Measurements from ENCODE around the gene ZNF608.

- TF ChIP-seq CTCF (IDR thresholded peaks at IDR 0.05) (no peak), POLR2AphosphoS5 (IDR thresholded peaks at IDR 0.05; ENCODE audit: insufficient read depth in 1 of 2, low read depth in 1 of 2) (no peak), POLR2A (IDR thresholded peaks at IDR 0.05) (no peak)
Observed at GRCh38 chr5:124771761-124772160, 25.3 kb upstream of the ZNF608 start.
